Suprapubic skin (tissue), 4 donors: Measurements from ENCODE around the gene MRGPRG.
"Not testable (repeated sequence)": the region's sequence is repeated elsewhere in the genome, so short reads cannot be mapped to it uniquely, and the experiment has no call there.

ENCODE experiments used
- EP300 ChIP-seq: sonication (generic); formaldehyde crosslinking; IDR thresholded peaks from one replicate; pipeline ENCODE4 v1.6.1; 2017; ENCODE audit warnings: antibody characterized with exemption
- POLR2A ChIP-seq, 2 donors: fragments of 450-650 bp; IDR thresholded peaks; one replicate each; pipeline ENCODE4 v1.6.1; 2017; ENCODE audit warnings: antibody characterized with exemption in 2 of 2, mild to moderate bottlenecking in 2 of 2, moderate library complexity in 2 of 2
- POLR2AphosphoS5 ChIP-seq, 3 donors: sonication (generic); formaldehyde crosslinking; IDR thresholded peaks; one replicate each; pipeline ENCODE4 v1.6.1; 2017; ENCODE audit warnings: antibody characterized with exemption in 3 of 3
- TF ChIP-seq, protein P1 (sequence below), 2 donors: fragments of 200-600 bp in 1 of 2; fragments of 450-650 bp in 1 of 2; sonication (generic) in 1 of 2; IDR thresholded peaks; one replicate each; pipeline ENCODE4 v1.5.1; 2016 to 2019; ENCODE audit warnings: antibody characterized with exemption in 2 of 2, mild to moderate bottlenecking in 1 of 2, moderate library complexity in 1 of 2

DNA sequence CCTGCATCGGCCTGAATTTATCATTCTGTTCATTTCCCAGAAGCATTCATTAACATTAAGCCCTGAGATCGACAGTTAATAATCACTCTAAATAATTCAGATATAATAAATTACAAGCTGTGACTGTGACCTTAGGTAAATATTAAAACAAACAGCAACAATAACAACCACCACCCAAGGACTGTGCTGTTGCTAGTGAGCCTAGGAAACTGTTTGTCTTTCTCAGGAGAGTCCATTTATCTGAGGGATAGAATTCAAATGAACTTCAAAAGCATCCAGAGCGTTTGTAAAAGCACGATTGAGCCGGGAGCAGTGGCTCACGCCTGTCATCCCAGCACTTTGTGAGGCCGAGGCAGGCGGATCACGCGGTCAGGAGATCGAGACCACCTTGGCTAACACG lies 36.6 kb upstream of the MRGPRG start:
- TF ChIP-seq POLR2AphosphoS5 (IDR thresholded peaks at IDR 0.05); POLR2A (IDR thresholded peaks at IDR 0.05); EP300: not testable (repeated sequence)
- TF ChIP-seq, protein P1, sequence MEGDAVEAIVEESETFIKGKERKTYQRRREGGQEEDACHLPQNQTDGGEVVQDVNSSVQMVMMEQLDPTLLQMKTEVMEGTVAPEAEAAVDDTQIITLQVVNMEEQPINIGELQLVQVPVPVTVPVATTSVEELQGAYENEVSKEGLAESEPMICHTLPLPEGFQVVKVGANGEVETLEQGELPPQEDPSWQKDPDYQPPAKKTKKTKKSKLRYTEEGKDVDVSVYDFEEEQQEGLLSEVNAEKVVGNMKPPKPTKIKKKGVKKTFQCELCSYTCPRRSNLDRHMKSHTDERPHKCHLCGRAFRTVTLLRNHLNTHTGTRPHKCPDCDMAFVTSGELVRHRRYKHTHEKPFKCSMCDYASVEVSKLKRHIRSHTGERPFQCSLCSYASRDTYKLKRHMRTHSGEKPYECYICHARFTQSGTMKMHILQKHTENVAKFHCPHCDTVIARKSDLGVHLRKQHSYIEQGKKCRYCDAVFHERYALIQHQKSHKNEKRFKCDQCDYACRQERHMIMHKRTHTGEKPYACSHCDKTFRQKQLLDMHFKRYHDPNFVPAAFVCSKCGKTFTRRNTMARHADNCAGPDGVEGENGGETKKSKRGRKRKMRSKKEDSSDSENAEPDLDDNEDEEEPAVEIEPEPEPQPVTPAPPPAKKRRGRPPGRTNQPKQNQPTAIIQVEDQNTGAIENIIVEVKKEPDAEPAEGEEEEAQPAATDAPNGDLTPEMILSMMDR (IDR thresholded peaks at IDR 0.05) = not testable (repeated sequence)
